Activated CD8-positive, alpha-beta memory T cell treated with anti-CD3 and anti-CD28 coated beads, Interleukin-2, amount 50 U/mL, for 48 hours (primary cell): ENCODE data around the gene SHISAL1.

Experiments
- DNase-seq: peaks from one replicate; pipeline ENCODE4 v3.0.0-alpha.2; 2020

The SHISAL1 gene

DNA sequence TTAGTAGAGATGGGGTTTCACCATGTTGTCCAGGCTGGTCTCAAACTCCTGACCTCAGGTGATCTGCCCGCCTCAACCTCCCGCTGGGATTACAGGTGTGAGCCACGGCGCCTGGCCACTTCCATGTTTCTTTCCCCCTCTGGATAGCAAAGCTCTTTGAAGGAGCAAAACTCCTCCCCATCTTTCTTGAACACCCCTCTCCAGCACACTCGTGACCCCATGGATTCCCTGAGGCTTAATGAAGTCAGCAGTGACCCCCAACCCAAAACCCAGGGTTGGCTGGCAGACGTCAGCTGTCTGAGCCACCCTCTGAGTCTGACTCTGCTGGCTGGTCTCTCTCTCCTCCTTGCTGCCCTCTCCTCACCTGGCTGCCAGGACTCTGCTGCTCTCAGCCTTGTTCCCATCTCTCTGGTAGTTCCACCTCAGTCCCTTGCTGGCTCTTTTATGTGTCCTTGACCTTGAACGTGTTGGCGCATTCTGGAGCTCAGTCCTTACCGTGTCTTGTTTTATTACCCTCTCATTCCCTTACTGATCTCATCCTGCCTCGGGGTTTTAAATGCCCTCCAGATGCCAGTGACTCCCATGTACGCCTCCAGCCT lies 87.6 kb downstream of the SHISAL1 start:
- no peak for DNase-seq

- DNase-seq: no peak
Measured at GRCh38 chr22:44224166-44224565, 88.6 kb downstream of the SHISAL1 start.

- no peak for DNase-seq
Measured at GRCh38 chr22:44221710-44222475, 90.9 kb downstream of the SHISAL1 start.

GRCh38 chr22:44220727-44221680 lies 91.7 kb downstream of the SHISAL1 start:
- no peak for DNase-seq

GRCh38 chr22:44219101-44219870 lies 93.5 kb downstream of the SHISAL1 start:
- DNase-seq: no peak

GRCh38 chr22:44218071-44218470 lies 94.7 kb downstream of the SHISAL1 start:
- no peak for DNase-seq

DNA sequence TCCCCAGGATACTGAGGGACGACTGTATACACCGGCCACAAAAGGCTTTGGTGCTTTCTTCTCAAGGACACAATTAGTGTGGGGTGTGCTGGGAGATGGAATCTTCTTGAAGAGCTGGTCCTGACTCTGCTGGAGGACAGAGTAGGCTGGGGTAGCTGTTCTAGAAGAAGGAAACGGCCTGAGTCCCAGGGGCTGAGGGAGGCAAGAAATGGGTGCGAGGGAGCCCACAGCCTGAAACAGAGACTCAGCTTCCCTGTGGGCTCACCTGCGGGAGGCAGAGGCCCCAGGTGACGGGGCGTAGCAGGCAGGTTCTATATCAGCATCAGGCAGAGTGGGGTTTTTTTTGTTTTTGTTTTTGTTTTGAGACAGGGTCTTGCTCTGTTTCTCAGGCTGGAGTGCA lies 95.4 kb downstream of the SHISAL1 start:
- DNase-seq: no peak

DNA sequence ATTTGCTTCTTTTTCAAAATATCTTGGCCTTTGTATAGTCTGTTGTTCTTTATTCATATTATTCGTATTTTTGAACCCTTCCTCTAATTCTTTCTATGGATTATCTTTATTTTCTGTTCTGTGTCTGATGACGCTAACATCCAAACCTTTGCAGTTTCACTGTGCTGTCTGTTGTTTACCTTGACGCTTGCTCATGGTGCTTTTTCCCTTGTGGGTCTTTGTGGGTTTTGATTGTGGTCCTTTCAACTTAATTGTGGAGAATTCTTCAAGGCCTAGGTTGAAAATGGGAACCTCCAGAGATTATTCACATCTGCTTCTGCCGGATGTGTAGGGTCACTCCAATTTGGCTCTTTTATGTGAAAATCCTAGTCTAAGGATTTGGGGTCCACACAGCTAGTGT lies 97.5 kb downstream of the SHISAL1 start:
- DNase-seq: no peak

DNA sequence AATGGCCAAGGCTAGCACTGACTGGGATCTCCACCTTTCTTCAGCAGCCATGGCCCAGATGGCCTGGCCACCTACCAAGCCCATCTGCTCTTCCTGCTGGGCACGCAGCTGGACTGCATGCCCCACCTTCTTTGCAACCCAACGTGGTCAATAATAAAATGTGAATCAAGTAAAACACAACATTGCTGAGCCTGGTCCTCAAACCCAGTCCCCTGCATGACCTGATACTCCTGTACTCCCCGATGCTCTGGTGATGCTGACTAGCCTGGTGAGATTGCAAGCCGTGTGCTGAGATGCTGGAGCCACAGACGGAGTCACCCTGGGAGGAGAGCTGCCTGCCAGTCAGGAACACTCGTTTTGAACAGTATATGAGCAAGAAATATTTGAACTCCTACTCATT lies 98.0 kb downstream of the SHISAL1 start:
- no peak for DNase-seq

DNA sequence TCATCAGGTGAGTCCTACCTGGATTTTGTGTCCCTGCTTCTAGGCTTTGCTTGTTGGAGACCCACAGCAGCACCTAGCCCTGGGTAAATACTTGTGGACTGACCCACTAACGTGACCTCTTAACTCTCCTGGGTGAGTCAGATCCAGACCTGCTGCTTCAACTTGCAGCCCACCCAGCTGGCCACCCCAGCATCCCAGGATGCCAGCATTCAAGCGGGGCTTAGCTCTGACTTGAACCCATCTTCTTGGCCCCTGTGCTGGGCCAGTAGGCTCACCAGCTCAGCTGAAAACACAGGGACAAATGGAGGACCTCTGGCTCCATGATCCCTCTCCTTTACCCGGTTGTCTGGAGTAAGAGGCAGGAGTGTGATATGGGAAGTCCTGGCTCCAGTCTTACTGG lies 98.6 kb downstream of the SHISAL1 start:
- DNase-seq: no peak

DNA sequence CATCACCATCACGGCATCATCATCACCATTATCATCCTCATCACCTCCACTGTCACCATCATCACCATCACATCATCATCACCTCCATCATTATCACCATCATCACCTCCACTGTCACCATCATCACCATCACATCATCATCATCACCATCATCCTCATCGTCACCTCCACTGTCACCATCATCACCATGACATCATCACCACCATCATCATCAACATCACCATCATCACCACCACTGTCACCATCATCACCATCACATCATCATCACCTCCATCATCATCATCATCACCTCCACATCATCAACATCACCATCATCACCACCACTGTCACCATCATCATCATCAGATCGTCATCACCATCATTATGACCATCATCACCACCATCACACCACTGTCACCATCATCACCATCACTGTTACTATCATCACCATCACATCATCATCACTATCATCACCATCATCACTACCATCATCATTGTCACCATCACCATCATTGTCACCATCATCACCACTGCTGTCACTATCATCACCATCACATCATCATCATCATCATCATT lies 99.2 kb downstream of the SHISAL1 start:
- no peak for DNase-seq

DNA sequence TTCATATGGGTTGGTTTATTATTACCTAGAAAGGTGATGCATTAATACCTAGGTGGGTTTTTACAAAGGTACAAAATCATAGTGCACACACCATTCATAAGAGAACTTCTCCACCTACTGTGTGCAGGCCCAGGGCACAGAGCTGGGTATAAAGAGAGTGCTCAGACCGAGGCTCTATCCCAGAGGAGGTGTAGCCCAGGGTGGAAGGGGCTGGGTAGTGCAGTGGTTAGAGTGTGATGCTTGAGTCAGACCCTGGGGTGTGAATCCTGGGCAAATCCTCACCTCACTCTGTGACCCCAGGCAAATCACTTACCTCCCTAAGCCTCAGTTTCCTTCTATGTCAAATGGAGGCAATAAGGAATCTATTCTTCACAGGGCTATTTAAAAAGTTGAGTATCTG lies 99.8 kb downstream of the SHISAL1 start:
- DNase-seq: no peak

DNA sequence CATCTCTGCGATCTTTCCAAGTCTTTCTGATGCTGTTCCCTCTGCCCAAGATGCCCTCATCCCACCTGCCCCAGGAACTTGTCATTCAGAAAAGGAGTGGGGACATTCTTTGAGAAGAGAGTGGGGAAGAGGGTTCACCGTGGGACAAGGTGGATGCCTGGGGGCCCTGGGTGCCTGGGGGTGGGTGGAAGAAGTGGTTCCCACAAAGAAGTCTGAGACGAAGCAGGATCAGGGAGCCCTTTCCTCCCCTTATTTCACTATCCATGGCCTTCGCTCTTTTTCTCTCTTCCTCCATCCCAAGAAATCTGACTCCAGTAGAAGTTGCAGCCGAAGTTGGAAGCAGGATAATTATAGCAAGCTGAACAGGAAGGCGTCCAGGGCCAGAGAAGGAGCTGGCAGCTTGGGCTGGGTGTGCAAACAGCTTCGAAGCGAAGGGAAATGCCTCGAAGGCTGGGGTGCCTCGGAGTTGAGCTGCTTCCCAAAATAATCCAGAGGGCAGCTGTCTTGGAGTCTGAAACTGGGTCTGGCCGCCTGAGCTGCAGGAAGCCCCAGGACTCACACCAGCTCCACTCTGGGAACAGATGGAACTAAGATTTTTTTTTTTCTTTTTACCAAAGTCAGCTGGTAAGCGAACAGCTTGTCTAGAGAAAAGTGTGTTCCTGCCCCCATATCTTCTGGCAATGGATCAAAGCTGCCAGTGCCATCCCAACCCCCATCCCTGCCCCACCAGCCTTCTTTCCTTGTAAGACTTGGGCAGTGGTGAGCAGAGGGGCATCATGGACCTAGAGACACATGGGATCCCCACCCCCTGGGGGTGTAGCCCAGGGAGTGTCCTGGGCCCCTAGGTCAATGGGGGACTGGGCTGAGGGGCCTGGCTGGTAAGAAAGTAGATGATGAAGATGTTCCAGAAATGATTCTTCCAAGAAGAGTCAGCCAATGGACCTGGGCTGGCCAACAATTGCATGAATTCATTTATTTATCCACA lies 100.5 kb downstream of the SHISAL1 start:
- DNase-seq: no peak

DNA sequence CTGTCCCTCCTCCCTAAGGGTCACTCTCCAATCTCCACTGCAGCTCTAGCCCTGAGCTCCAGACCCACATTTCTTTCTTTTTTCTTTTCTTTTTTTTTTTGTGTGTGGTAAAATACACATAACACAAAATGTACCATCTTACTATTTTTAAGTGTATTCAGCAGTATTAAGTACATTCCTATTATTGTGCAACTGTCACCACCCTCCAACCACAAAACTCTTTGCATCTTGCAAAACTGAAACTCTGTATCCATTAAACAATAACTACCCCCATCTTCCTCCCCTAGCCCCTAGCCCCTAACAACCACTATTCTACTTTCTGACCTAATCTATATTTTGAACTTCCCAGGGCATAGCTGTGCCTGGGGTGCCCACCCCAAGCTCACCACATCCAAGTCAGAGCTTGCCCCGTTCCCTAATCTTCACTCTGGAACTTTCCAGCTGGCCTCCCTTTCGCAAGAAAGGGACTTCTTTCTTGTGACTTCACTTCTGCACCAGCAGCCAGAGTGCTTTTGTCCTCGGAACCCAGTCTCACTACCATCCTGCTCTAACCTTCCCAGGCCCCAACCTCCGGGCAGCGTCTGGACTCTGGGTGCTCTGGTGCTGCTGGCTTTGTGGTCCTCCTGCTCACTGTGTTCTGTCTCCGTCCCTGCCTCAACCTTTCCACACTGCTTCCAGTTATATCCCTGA lies 101.3 kb downstream of the SHISAL1 start:
- DNase-seq: no peak

- DNase-seq: no peak
Measured at GRCh38 chr22:44210722-44211121, 102.0 kb downstream of the SHISAL1 start.

- DNase-seq: no peak
Measured at GRCh38 chr22:44209343-44209742, 103.4 kb downstream of the SHISAL1 start.

GRCh38 chr22:44207981-44208317 lies 104.8 kb downstream of the SHISAL1 start:
- DNase-seq: no peak

- DNase-seq: no peak
Measured at GRCh38 chr22:44207173-44207980, 105.4 kb downstream of the SHISAL1 start.

- no peak for DNase-seq
Measured at GRCh38 chr22:44206696-44207095, 106.1 kb downstream of the SHISAL1 start.

GRCh38 chr22:44206330-44206645 lies 106.5 kb downstream of the SHISAL1 start:
- DNase-seq: no peak
